Measurements from ENCODE around the gene ATP2A3. TPM values are rescaled to one million over a fixed set of nuclear protein-coding genes. Genes with fewer than 3 reads are reported as not detected.

The ATP2A3 gene
- total RNA-seq, 3 donors from 2014 or later = 2.6 to 15.1 (median 9.8) TPM

DNA sequence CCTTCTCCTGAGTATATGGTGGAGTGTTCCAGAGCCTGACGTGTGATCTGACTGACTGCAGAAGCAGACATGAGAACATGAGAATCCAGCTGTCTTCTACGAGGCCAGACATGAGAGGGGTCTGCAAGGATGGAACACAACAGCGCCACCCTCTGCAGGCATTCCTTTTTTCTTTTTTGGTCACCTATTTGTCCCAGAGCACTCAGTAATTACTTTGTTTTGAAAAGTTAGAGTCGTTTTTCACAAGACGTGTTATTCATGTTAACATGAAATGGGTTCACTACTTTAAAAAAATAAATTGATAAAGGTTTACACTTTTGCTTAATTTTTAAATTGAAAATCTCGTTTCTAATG lies 43.8 kb upstream of the ATP2A3 start:
- no peak overlapping the region for H3K27ac ChIP-seq
- no peaks in the 10 kb centered on the region for H3K27me3 ChIP-seq
- DNase-seq (ENCODE audit: low spot score in 2 of 2) = no peak
- intact Hi-C loops (cut with DNase I; ENCODE audit: low total_unique reads) = no loop called here
- H3K4me1 ChIP-seq = no peaks in the 10 kb centered on the region
- H3K9me3 ChIP-seq = no peaks in the 10 kb centered on the region
- H3K4me3 ChIP-seq = no peak overlapping the region
- peaks cover 10% of the 10 kb centered on the region for H3K36me3 ChIP-seq
- TF ChIP-seq POLR2A (IDR thresholded peaks at IDR 0.05) = no peak
- no peak for TF ChIP-seq POLR2AphosphoS5 (IDR thresholded peaks at IDR 0.05)
- TF ChIP-seq, protein P1, sequence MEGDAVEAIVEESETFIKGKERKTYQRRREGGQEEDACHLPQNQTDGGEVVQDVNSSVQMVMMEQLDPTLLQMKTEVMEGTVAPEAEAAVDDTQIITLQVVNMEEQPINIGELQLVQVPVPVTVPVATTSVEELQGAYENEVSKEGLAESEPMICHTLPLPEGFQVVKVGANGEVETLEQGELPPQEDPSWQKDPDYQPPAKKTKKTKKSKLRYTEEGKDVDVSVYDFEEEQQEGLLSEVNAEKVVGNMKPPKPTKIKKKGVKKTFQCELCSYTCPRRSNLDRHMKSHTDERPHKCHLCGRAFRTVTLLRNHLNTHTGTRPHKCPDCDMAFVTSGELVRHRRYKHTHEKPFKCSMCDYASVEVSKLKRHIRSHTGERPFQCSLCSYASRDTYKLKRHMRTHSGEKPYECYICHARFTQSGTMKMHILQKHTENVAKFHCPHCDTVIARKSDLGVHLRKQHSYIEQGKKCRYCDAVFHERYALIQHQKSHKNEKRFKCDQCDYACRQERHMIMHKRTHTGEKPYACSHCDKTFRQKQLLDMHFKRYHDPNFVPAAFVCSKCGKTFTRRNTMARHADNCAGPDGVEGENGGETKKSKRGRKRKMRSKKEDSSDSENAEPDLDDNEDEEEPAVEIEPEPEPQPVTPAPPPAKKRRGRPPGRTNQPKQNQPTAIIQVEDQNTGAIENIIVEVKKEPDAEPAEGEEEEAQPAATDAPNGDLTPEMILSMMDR (IDR thresholded peaks at IDR 0.05) = no peak

DNA sequence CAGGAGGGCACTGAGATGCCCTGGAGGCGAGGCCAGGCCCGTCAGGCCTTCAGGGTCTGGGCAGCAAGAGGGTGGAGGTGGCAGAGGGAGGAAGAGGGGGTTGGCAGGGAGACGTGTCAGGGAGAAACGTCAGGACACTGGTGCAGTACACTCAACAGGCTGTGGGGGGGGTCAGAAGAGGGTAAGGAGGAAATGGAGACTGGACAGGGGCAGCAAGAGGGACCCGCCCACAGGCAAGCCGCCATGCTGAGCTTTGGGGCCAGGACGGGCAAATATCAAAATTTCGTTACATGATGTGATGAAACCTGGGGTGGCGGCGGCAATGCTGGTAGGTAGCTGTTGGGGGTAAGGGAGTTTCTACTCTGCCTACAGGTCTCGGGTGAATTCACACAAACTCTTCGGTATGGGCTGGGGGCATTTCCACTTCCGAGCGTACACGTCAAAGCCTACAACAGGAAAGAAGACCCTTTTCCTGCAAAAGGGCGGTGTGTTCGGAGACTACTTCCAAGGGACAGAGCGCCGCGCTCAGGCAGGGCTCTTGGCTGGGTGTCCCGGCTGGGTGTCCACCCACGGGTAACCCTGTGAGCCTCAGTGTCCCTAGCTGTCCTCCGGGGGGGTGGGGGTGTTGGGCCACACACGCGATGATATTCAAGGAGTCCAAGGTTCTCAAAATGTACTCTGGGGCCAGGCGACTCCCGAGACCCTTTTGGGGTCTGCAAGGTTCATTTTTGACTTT lies 43.3 kb upstream of the ATP2A3 start:
- no peak overlapping the region for H3K27ac ChIP-seq
- no peak overlapping the region for H3K4me3 ChIP-seq
- no peaks in the 10 kb centered on the region for H3K4me1 ChIP-seq
- intact Hi-C loops (cut with DNase I; ENCODE audit: low total_unique reads) = no loop called here
- H3K27me3 ChIP-seq = no peaks in the 10 kb centered on the region
- H3K9me3 ChIP-seq = no peaks in the 10 kb centered on the region
- no peak for DNase-seq (ENCODE audit: low spot score in 2 of 2)
- TF ChIP-seq POLR2A (IDR thresholded peaks at IDR 0.05) (no peak), POLR2AphosphoS5 (IDR thresholded peaks at IDR 0.05) (no peak)
- TF ChIP-seq, protein P1 (IDR thresholded peaks at IDR 0.05) = no peak
- H3K36me3 ChIP-seq = peaks cover 9% of the 10 kb centered on the region

DNA sequence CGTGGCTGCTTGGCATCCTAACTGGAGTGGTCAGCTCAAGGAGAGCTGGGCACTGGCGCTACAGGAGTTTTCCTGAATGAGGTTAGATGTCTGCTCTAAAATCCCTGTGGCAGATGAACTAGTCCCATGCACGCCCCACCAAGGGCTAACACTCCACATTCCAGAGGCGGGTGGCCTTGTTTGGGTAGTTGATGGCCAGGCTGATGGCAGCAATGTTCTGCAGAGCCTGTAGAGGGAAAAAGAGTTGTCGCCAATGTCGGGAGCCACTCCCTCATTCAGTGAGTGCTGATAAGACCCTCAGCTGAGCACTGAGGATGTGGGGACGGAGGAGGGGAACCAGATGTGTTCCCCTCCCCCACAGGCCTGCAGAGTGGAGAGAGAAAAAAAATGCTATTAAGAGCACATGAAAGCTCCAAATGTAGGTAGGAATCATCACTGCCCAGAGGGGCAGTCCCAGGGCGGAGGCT lies 42.5 kb upstream of the ATP2A3 start:
- peaks cover 3% of the 10 kb centered on the region for H3K36me3 ChIP-seq
- TF ChIP-seq POLR2A (IDR thresholded peaks at IDR 0.05) (no peak), POLR2AphosphoS5 (IDR thresholded peaks at IDR 0.05) (no peak)
- TF ChIP-seq, protein P1 (IDR thresholded peaks at IDR 0.05) = no peak
- H3K9me3 ChIP-seq = no peaks in the 10 kb centered on the region

DNA sequence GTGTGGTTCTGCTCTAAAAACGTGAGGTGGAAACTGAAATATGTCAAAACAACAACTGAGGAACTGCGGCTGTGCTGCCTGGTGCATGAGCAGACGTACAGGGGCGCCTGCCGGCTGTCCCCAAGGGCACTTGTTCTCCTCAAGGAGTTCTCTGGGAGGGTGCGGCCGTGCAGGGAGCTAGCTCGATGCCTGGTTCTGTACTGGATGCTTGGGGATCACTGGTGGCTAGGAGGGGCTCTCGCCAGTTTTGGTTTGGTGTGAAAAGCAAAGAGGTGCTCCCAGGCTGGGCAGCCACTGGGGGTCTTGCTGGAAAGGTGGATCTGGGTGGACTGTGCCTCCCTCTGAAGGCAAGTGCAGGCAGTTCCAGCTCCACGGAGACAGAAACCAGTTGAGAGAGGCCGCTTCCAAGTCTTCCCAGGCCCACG lies 41.9 kb upstream of the ATP2A3 start:
- H3K36me3 ChIP-seq = peaks cover 3% of the 10 kb centered on the region
- no peaks in the 10 kb centered on the region for H3K9me3 ChIP-seq
- no peak overlapping the region for H3K27ac ChIP-seq
- no peak for TF ChIP-seq POLR2AphosphoS5 (IDR thresholded peaks at IDR 0.05)
- no peak for TF ChIP-seq POLR2A (IDR thresholded peaks at IDR 0.05)
- TF ChIP-seq, protein P1 (IDR thresholded peaks at IDR 0.05) = no peak
- DNase-seq (ENCODE audit: low spot score in 2 of 2) = no peak
- no peaks in the 10 kb centered on the region for H3K27me3 ChIP-seq
- no peak overlapping the region for H3K4me3 ChIP-seq
- intact Hi-C loops (cut with DNase I; ENCODE audit: low total_unique reads) = no loop called here
- H3K4me1 ChIP-seq = no peaks in the 10 kb centered on the region

More for the DNA sequence above, 42.5 kb upstream of the ATP2A3 start:
- no peak for DNase-seq (ENCODE audit: low spot score in 2 of 2)
- Histone ChIP-seq H3K27me3 (no peaks in the 10 kb centered on the region), H3K4me1 (no peaks in the 10 kb centered on the region), H3K27ac (no peak overlapping the region), H3K4me3 (no peak overlapping the region)
- intact Hi-C loops (cut with DNase I; ENCODE audit: low total_unique reads) = no loop called here

DNA sequence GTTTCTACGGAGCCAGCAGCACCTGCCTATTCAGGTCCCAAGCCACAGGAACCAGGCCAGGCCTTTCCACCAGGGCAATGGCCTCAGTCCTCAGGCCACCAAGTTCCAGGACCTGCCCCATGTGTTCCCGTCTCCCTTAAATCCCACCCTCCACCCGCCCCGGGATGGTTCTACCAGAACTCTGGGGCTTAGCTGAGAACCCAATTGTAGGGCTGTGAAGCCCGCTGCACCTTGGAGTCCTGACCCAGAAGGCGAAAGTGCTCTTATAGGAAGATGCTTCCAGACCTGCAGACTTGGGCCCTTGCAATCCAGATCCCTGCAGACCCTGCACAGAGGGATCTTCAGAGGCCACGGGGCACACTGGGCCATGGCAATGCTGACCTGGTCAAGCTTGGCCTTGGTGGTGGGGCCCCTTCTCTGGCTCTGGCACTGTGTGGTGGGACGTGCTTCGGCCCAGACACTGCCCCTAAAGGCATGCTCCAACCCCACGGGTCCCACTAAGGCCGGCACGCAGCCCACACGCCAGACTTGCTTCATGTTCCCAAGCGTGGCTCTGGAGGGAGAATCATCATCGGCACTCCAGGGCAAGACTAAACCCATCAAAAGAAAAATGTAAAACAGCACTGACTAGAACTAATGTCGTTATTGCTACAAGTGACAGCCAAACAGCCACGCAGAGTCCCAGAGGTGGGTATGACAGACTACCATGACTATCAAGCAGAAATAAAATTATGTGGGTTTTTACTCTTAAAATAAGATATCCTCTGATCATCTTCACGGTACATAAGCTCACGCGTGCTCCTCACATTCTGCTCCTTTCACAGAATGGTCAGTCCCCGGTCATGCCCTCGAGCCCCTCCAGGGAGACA lies 41.3 kb upstream of the ATP2A3 start:
- Histone ChIP-seq H3K4me3 (no peak overlapping the region), H3K36me3 (peaks cover 3% of the 10 kb centered on the region), H3K27ac (no peak overlapping the region), H3K9me3 (no peaks in the 10 kb centered on the region), H3K4me1 (no peaks in the 10 kb centered on the region), H3K27me3 (no peaks in the 10 kb centered on the region)
- TF ChIP-seq, protein P1 (IDR thresholded peaks at IDR 0.05) = no peak
- TF ChIP-seq POLR2A (IDR thresholded peaks at IDR 0.05) (no peak), POLR2AphosphoS5 (IDR thresholded peaks at IDR 0.05) (no peak)
- intact Hi-C loops (cut with DNase I; ENCODE audit: low total_unique reads) = no loop called here
- no peak for DNase-seq (ENCODE audit: low spot score in 2 of 2)

Data from breast epithelium (tissue), 4 donors.